HG02798 (cell line): ENCODE measurements around the gene NAP1L4.
"Not testable (repeated sequence)": the region's sequence is repeated elsewhere in the genome, so short reads cannot be mapped to it uniquely, and the experiment has no call there.

Experiments
- ATAC-seq: cut with Tn5 transposase; IDR thresholded peaks from one replicate; pipeline ENCODE4 v1.9.1; 2021; ENCODE audit warnings: mild to moderate bottlenecking; ENCODE audit not compliant: unreplicated experiment, poor library complexity

Gene NAP1L4

GRCh38 chr11:2913776-2914175 lies 78.4 kb downstream of the NAP1L4 start:
- ATAC-seq: no peak

GRCh38 chr11:2913019-2913431 lies 79.1 kb downstream of the NAP1L4 start:
- ATAC-seq: no peak

GRCh38 chr11:2912498-2912897 lies 79.6 kb downstream of the NAP1L4 start:
- ATAC-seq: no peak

- no peak for ATAC-seq
Observed at GRCh38 chr11:2911785-2912391, 80.2 kb downstream of the NAP1L4 start.

- no peak for ATAC-seq
Observed at GRCh38 chr11:2911088-2911784, 80.9 kb downstream of the NAP1L4 start.

- no peak for ATAC-seq
Observed at GRCh38 chr11:2910401-2910955, 81.7 kb downstream of the NAP1L4 start.

GRCh38 chr11:2909133-2909902 lies 82.8 kb downstream of the NAP1L4 start:
- ATAC-seq: no peak

- no peak for ATAC-seq
Observed at GRCh38 chr11:2908130-2908529, 84.0 kb downstream of the NAP1L4 start.

GRCh38 chr11:2905299-2905698 lies 86.8 kb downstream of the NAP1L4 start:
- ATAC-seq: not testable (repeated sequence)

- ATAC-seq: no peak
Observed at GRCh38 chr11:2904153-2905052, 87.7 kb downstream of the NAP1L4 start.

GRCh38 chr11:2903672-2904011 lies 88.5 kb downstream of the NAP1L4 start:
- no peak for ATAC-seq

- ATAC-seq: no peak
Observed at GRCh38 chr11:2902784-2903671, 89.1 kb downstream of the NAP1L4 start.

GRCh38 chr11:2901854-2902783 lies 90.0 kb downstream of the NAP1L4 start:
- peak; percentile 95 for ATAC-seq

GRCh38 chr11:2901196-2901796 lies 90.8 kb downstream of the NAP1L4 start:
- no peak for ATAC-seq

GRCh38 chr11:2899080-2899783 lies 92.9 kb downstream of the NAP1L4 start:
- no peak for ATAC-seq

- ATAC-seq: no peak
Observed at GRCh38 chr11:2898366-2899079, 93.6 kb downstream of the NAP1L4 start.

GRCh38 chr11:2897048-2897447 lies 95.1 kb downstream of the NAP1L4 start:
- no peak for ATAC-seq
